Iris pigment epithelial cell (primary cell): ENCODE measurements around the gene PRELP.

Source experiments
- DNase-seq: peaks from one replicate; pipeline ENCODE4 v3.0.0-alpha.2; 2011; ENCODE audit warnings: low read depth

The PRELP gene

DNA sequence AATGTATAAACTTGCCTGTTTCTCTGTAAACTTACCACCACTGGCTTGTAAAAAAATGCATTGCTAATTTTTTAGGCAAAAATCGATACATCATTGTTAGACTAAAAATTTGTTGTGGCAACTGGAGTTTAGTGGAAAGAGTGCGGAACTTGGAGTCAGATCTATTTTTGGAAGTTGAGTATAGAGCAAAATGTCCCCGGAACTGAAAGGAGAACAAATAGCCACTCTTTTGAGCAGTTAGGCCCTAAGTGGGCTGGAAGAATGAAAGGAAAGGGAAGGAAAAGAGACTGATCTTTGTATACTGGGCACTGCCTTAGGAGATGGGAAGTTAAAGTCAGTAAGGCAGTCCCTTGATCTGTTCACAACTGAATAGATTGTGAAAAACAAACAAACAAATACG lies 48.5 kb downstream of the PRELP start:
- no peak for DNase-seq

DNA sequence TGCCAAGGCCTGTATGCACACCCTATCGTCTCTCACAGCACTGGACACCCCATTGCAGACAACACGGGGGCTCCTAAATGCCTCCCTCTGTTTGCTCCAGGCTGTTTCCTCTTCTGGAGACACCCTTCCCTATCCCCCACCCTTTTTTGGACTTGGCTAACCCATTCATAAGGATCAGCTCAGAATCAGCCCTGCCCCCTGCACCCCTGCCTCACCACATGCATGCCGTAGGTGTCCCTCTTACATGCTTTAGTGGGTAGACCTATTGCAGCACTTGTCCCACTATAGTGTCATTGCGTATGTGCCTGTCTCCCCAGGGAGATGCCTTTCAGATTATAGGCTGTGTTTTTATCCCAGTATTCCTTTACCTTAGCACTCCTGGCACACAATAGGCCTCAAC lies 49.2 kb downstream of the PRELP start:
- DNase-seq = no peak

DNA sequence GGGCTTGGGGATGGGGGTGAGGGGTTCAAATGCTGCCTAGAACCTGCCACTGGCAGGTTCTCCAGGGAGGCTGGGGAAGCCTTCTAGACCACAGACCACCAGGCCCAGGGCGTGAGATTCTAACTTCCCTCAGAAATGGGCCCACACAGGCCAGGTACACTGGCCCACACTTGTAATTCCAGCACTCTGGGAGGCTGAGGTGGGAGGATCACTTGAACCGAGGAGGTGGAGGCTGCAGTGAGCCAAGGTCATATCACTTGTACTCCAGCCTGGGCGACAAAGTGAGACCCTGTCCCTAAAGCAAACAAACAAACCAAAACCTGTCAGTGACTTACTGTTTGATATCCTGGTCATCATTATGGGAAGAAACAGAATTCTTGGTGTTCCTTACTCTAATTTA lies 50.1 kb downstream of the PRELP start:
- DNase-seq = no peak

DNA sequence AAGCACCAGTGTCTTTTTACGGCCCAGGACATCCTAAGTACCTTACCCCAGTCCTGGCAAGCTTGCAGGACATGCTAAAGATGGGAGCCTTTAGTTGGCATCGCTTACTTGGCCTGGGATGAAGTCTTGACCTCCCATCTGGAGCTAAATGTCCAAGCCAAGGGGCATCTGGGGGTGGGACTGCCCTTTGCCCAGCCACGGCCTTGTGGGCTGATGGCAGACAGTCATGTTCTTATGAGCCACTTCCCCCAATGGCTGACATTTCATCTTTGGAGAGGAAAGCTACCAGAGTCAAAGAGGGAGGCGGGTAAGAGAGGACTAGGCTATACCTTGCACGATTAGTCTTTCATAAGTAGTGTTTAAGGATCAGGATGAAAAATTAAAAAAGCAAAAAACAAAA lies 50.5 kb downstream of the PRELP start:
- DNase-seq = no peak

DNA sequence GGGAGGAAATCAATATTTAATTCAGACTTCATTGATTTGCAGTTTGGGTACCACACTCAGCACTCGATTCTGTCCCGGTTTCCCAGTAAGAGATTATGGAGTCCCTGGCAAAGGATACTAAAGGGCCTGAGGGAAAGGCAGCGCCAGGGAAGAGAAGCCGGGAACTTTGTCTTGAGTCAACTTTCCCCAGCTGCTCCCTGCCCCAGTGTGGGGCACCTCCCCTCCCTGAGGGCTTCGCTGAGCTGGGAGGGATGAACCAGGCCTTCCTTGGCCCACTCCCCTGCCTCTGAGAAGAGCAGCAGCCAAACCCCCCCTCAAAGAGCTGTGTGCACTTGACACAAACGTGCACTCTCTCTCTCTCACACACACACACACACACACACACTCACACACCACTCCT lies 51.0 kb downstream of the PRELP start:
- no peak for DNase-seq

DNA sequence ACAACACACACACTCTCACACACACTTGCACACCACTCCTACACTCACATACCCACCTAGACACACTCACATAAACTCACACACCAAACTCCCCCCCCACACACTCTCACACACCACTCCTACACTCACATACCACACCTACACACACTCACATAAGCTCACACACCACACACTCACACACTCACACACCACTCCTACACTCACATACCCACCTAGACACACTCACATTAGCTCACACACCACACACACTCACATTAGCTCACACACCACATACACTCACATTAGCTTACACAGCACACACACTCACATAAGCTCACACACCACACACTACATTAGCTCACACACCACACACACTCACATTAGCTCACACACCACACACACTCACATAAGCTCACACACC lies 51.4 kb downstream of the PRELP start:
- no peak for DNase-seq

DNA sequence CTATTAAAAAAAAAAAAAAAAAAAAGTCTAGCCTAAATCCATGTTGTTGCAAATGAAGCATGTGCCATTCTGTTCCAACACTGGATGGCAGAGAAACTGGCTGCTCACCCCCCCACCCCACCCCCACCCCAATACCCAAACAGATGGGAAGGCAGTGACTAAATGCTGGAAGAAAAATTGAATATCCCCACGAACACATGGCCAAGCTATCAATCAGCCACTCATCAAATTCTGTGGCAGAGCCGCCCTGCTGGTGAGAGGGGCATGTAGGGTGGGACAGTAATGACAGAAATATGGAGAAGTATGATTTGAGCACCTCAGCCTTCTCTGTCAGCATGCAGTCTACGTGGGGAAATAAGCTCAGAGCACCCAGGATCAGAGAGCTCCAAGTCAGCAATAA lies 52.5 kb downstream of the PRELP start:
- no peak for DNase-seq

DNA sequence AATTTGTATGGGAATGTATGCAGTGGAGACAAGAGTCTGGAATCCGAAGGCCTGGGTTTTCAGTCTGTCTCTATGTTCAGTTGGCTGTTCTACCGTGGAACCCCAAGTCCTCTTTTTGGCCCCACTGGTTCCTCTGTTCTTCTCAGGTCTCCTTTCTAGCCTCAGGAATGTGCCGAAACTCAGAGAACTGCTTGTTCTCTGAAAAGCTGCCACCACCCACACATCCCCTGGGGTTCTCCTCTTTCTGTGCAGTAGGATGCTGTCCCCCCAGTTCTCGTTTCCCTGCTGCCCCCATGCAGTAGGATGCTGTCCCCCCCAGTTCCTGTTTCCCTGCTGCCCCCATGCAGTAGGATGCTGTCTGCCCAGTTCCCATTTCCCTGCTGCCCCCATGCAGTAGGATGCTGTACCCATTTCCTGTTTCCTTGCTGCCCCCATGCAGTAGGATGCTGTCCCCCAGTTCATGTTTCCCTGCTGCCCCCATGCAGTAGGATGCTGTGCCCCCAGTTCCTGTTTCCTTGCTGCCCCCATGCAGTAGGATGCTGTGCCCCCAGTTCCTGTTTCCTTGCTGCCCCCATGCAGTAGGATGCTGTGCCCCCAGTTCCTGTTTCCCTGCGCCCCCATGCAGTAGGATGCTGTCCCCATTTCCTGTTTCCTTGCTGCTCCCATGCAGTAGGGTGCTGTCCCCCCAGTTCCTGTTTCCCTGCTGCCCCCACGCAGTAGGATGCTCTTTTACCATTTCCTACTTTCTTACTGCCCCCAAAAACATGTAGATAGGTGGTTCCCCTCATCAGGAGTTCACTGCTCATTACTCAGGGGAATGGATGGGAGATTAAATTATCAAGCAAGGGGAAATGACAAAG lies 53.6 kb downstream of the PRELP start:
- no peak for DNase-seq

DNA sequence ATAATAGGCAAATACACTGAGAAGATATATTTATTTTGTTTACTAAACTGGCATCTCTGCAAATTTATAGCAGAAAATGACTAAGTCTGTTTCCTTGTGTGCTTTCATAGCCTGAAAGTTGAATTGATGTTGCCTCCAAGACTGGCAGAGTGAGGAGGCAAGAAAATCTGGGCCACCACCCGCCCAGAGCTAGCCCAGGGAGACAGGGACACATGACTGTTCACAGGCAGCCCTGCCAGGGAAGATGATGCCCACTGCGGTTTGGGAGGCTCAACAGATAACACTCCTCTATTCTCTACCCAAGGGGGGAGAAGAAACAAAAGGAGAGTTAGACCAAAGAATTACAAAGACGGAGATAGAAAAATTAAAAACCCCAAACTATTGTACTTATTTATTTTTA lies 55.5 kb downstream of the PRELP start:
- no peak for DNase-seq

DNA sequence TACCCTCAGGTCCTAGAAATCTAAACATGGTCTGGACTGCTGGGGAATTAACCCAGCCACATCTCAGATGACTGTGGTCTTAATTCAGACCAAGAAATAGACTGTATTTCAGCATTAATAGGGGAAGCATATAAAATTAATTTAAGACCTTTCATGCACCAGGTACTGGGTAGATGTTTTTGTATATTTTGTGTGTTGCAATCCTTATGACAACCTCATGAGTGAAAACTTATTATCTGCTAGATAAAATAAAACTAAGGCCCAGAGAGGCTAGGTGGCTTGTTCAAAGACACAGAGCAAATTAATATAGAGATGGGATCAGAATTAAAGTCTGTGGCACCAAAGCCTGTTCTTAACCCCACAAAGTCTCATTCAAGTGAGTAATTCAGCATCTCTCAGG lies 58.4 kb downstream of the PRELP start:
- DNase-seq = no peak

DNA sequence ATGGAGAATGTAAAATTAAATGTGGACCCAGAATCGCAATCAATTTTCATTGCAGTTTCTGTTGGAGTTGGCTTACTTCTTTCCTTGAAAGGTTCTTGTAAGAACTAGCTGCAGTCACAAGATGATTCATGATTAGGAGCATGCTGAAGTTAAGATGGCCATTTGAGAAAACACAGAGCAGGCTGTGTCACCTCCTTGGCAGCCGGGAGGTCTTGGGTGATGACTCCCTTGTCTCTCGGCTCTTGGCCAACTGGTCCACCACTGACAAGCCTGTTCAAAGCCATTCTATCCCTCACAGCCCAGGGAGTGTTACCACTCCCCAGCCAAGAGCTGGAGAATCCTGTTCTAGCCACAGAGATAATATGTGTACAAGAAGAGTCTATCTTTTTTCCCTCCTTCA lies 58.9 kb downstream of the PRELP start:
- peak; percentile 91 for DNase-seq

DNA sequence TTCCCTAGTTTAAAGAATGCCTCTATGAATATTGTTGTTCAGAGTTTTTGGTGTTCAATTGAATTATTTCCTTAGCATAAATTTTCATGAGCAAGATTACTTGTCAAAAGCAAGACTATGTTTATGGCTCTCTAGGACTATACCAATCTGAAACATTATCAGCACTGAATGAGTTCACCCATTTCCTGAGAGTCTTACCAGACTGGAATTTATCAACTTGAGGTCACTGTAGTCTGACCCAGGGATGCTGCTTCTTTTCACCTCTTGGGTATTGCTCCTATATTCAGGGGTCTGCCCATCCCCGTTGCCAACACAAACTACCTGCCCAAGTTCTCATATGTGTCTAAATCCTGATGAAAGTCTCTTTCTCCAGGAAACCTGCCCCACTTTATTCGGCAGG lies 61.0 kb downstream of the PRELP start:
- DNase-seq = peak; percentile 50

DNA sequence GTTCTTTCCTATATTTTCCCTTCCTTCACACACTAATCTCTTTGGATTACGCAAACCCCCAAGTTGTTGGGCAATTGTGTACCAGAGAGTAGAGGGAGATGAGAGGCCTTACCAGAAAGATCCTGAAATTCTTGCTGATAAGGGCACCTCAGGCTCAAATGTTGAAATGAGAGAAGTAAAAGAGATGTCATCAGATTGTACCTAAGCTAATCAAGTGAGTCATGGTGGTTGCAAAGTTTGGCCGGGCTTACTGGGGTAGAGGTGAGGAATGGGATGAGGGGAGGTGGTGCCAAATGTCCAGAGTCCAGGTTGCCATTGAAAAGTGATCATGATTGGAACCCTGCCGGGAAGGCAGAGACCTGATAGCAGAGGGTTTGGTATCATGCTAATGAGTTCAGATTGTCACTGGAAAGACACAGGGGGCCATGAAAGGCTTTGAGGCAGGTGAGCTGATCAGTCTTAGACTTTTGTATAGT lies 61.4 kb downstream of the PRELP start:
- peak; percentile 90 for DNase-seq

DNA sequence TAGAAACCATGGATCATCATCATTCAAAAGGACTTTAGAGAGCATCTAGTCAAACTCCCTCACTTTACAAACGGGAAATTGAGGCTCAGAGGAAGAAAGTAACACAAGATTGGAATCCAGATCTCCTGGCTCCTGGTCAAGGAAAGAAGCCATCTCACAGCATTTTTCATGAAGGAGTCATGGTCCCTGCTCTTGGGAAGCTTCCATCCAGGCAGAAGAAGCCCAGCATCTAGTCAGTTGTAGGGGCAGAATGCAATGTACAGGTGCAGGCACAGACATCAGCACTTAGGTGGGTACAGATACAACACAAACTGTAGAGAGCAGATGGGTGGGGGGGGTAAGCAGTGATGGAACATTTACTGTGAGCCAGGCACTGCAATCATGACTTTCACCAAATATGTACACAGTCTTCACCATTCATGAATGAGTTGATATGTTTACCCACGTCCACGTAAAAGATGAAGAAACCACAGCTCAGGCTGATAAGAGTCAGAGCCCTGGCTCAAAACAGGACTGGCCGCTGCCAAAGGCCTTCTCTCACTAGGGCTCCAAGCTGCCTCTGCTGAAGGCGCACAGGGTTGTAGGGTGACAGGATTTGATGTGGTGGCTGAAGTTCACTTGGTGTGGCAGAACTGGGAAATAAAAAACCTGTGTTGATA lies 62.3 kb downstream of the PRELP start:
- peak; percentile 79 for DNase-seq

DNA sequence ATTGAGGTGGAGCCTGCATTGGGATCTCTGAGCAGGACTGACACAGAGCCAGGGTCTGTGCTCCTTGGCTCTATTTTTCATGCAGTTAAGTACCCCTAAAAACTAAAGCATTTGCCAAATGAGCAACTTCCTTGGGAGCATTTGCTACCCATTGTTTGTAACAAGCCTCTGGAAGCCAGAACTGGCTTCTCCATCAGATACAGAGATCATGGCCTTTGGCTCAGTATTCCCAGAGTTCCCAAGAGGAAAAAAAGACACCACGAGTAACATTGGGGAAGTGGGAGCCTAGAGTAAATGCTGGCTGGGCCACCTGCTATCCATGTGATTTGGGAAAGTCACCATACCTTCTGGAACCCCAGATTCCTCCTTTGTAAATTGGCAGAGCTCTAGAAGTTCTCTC lies 63.1 kb downstream of the PRELP start:
- no peak for DNase-seq

DNA sequence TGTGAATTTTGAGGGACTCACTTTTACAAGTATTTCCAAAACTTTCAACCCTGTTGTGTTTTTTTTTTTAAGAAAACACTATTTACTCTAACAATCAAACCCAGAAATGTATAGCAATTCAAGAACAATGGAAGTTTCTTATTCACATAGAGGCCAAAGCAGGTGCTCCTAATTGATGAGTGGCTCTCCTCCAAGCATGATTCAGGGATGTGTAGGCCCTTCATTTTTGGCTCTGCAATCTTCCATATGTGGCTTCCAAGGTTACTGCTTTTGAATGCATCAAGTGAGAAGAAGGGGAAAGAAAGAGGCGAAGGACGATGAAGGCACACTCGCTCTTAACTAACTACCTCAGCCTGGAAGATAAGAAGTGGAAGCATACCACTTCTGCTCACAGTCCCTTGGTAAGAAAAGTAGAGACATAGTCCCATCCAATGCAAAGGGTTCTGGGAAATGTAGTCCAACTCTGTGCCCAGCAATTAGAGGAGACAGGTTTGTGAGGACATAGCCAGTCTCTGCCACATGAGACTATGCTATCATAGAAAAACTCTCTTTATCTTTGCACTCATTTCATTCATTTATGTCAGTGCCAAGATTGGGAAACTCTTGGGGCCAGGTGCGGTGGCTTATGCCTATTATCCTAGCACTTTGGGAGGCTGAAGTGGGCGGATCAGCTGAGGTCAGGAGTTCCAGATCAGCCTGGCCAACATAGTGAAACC lies 64.4 kb downstream of the PRELP start:
- no peak for DNase-seq
